Measurements from ENCODE around the gene RAPH1.

DNA sequence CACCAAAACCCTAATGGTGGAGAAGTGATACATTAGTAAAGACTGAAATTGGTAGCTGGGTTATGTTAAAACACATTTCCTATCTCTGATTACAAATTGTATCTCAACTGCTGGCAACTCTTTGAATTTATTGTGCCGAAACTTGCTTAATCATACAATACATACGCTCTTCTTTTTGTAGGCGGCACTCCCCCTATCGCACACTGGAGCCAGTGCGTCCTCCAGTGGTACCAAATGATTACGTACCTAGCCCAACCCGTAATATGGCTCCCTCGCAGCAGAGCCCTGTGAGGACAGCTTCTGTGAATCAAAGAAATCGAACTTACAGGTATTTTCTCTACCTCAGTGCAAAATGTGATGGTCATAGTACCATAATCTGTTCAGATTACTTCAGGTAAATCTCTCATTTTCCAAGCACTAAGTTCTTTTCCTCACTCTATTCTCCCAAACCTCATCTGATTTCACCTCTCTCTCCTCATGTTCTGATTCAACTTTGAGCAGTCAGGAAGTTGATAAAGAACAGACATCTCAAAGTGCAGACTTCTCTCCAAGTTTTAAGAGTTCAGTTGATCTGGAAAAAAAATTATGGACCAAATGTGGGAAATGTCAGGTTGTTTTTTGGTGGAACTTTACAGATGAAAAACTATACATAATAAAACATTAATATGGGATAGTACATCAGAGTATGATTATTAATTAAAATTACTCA is 140.4 kb downstream of the RAPH1 start:
- TF ChIP-seq ZNF274 (IDR thresholded peaks at IDR 0.05; ENCODE audit: low read length) (no peak), ZNF274 (tag by site-specific recombination; IDR thresholded peaks at IDR 0.05; ENCODE audit: borderline replicate concordance) (no peak), ZNF404 (tag by site-specific recombination; IDR thresholded peaks at IDR 0.05) (no peak), ZNF146 (tag by site-specific recombination; IDR thresholded peaks at IDR 0.05) (no peak)
- TF ChIP-seq, protein P1, sequence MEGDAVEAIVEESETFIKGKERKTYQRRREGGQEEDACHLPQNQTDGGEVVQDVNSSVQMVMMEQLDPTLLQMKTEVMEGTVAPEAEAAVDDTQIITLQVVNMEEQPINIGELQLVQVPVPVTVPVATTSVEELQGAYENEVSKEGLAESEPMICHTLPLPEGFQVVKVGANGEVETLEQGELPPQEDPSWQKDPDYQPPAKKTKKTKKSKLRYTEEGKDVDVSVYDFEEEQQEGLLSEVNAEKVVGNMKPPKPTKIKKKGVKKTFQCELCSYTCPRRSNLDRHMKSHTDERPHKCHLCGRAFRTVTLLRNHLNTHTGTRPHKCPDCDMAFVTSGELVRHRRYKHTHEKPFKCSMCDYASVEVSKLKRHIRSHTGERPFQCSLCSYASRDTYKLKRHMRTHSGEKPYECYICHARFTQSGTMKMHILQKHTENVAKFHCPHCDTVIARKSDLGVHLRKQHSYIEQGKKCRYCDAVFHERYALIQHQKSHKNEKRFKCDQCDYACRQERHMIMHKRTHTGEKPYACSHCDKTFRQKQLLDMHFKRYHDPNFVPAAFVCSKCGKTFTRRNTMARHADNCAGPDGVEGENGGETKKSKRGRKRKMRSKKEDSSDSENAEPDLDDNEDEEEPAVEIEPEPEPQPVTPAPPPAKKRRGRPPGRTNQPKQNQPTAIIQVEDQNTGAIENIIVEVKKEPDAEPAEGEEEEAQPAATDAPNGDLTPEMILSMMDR (tag by site-specific recombination; IDR thresholded peaks at IDR 0.05), result no peak

Data from HEK293 (cell line).